Esophagus (tissue), 2 donors: ENCODE measurements around the gene LYRM7. TPM values are rescaled to one million over a fixed set of nuclear protein-coding genes. Genes with fewer than 3 reads are reported as not detected.
"Not testable (repeated sequence)": the region's sequence is repeated elsewhere in the genome, so short reads cannot be mapped to it uniquely, and the experiment has no call there.

Experiments used
- H3K27ac ChIP-seq, 2 donors: one replicate each; pipeline ENCODE4 v1.5.1; 2013; ENCODE audit warnings: low read depth in 2 of 2, mild to moderate bottlenecking in 2 of 2, inconsistent platforms in 1 of 2, low read length in 1 of 2, moderate library complexity in 1 of 2
- H3K27me3 ChIP-seq, 2 donors: one replicate each; pipeline ENCODE4 v1.6.1; 2013; ENCODE audit warnings: low read length in 2 of 2, control low read depth in 1 of 2, mild to moderate bottlenecking in 1 of 2; ENCODE audit not compliant: insufficient read depth in 2 of 2, control insufficient read depth in 1 of 2
- H3K36me3 ChIP-seq, 2 donors: one replicate each; pipeline ENCODE4 v1.6.1; 2013; ENCODE audit warnings: low read length in 1 of 2; ENCODE audit not compliant: control insufficient read depth in 2 of 2, insufficient read depth in 2 of 2
- H3K4me1 ChIP-seq, 2 donors: one replicate each; pipeline ENCODE4 v1.6.1; 2013; ENCODE audit warnings: low read length in 1 of 2; ENCODE audit not compliant: control insufficient read depth in 2 of 2, insufficient read depth in 2 of 2
- H3K4me3 ChIP-seq, 2 donors: one replicate each; pipeline ENCODE4 v1.5.1; 2013; ENCODE audit warnings: low read length in 2 of 2, mild to moderate bottlenecking in 2 of 2, low read depth in 1 of 2, moderate library complexity in 1 of 2
- H3K9me3 ChIP-seq, 2 donors: one replicate each; pipeline ENCODE4 v1.6.1; 2013; ENCODE audit warnings: mild to moderate bottlenecking in 2 of 2, low read depth in 1 of 2, low read length in 1 of 2, moderate library complexity in 1 of 2; ENCODE audit not compliant: control insufficient read depth in 2 of 2, insufficient read depth in 1 of 2
- WGBS, 2 donors: extraction: QIAGEN DNeasy Blood & Tissue Kit; methylation state at CpG; one replicate each; pipeline ENCODE4 v1.1.7; 2013; 5-methylcytosine and 5-hydroxymethylcytosine counted together
- polyA plus RNA-seq, 2 donors: library from polyadenylated mRNA; stranded (reverse); fragments of 200-250 nt; gene quantifications; one replicate each; pipeline ENCODE4 v1.2.3, GENCODE V29; 2013
- donor health status: healthy with polysubstance abuse.
- donor health status: Bipolar disorder and iron deficiency.

Gene LYRM7
- polyA plus RNA-seq, 2 donors: 2.7 to 3.0 TPM

DNA sequence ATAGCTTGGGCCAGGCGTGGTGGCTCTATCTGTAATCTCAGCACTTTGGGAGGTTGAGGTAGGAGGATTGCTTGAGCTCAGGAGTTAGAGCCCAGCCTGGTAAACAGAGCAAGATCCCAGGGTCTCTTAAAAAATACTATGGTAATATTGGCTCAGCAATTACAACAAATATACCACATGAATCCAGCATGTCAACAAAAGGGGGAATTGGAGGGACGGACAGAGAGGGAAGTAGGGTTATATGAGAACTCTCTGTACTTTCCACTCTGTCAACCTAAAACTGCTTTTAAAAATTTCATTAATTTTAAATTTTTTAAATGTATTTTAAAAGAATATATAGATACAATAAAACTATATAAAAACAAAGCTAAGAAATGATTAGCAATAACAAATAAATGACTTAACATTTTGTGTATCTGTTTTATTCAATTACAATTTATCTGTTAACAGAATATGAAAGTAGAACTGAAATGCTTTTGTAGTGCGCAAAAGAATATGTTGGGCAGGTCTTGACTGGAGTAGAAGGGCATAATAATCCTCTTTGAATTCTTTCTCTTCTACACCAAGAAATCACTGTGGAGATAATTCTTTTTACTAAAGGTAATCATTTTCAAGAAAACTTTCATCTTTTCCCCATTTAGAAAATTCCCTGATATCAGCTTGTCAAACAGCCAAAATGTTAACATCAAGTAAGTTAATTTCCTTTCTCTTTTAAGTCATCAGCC is 80.2 kb downstream of the LYRM7 start:
- 48 to 77% methylated on average over 3 of the region's 3 CpGs for WGBS, 2 donors
- H3K36me3 ChIP-seq: no peaks in the 10 kb centered on the region
- no peak overlapping the region for H3K27ac ChIP-seq
- H3K27me3 ChIP-seq: no peaks in the 10 kb centered on the region
- no peaks in the 10 kb centered on the region for H3K4me1 ChIP-seq
- no peaks in the 10 kb centered on the region for H3K9me3 ChIP-seq
- H3K4me3 ChIP-seq: no peak overlapping the region

GRCh38 chr5:131252824-131253171 is 82.1 kb downstream of the LYRM7 start:
- Histone ChIP-seq H3K4me1 (no peaks in the 10 kb centered on the region), H3K9me3 (no peaks in the 10 kb centered on the region), H3K4me3 (no peak overlapping the region), H3K36me3 (no peaks in the 10 kb centered on the region), H3K27me3 (no peaks in the 10 kb centered on the region), H3K27ac (peak overlapping the region; percentile 30 to 58)
- 57 to 64% methylated on average over 6 of the region's 6 CpGs for WGBS, 2 donors

DNA sequence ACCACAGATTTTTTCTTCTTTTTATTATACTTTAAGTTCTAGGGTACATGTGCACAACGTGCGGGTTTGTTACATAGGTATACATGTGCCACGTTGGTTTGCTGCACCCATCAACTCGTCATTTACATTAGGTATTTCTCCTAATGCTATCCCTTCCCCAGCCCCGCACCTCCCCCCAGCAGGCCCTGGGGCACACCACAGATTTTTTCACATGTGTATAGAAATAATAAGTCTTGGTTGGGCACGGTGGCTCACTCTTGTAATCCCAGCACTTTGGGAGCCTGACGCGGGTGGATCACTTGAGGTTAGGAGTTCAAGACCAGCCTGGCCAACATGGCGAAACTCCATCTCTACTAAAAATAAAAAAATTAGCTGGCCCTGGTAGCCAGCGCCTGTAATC is 83.3 kb downstream of the LYRM7 start:
- H3K4me3 ChIP-seq, H3K4me1 ChIP-seq, H3K27me3 ChIP-seq, H3K36me3 ChIP-seq, H3K27ac ChIP-seq, H3K9me3 ChIP-seq: not testable (repeated sequence)
- WGBS, 2 donors: 82 to 88% methylated on average over 10 of the region's 10 CpGs

DNA sequence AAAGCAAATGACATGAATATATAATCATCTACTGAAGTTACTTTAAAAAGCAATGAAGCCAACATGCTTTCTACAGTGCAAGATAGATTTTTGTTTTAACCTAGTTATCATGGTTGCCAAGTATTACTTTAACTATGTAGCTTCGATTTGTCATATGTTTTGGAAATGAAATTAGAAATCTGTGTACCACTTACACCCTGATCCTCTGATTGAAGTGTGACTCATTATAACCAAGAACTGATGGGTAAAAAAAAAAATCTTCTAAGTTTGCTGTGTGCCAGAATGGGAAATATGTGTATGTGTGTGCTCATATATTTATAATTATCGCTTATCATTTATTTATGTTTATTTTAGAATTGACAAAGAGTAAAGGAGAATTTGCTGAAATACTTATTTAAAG is 84.0 kb downstream of the LYRM7 start:
- Histone ChIP-seq H3K4me3 (no peak overlapping the region), H3K9me3 (no peaks in the 10 kb centered on the region), H3K27ac (no peak overlapping the region), H3K4me1 (no peaks in the 10 kb centered on the region), H3K36me3 (no peaks in the 10 kb centered on the region), H3K27me3 (no peaks in the 10 kb centered on the region)
- 78 to 84% methylated on average over 2 of the region's 2 CpGs for WGBS, 2 donors

Other genes starting within 250 kb of the LYRM7 start
- 100 to 1,000 TPM; 130 to 299 TPM for gene HINT1, start 5.7 kb upstream of the LYRM7 start, polyA plus RNA-seq
- gene CDC42SE2, start 93.1 kb downstream of the LYRM7 start, polyA plus RNA-seq: 1 to 10 TPM; 5.1 to 7.3 TPM